PFSK-1 (cell line): Measurements from ENCODE around the gene DIP2C.

Source experiments
- POLR2AphosphoS5 ChIP-seq: IDR thresholded peaks from 2 replicates; pipeline ENCODE4 v1.6.1; 2012; ENCODE audit warnings: low read depth, mild to moderate bottlenecking, control low read depth, low read length, moderate library complexity
- SIN3A ChIP-seq: IDR thresholded peaks from 2 replicates; pipeline ENCODE4 v1.6.1; 2012; ENCODE audit warnings: mild to moderate bottlenecking, low read length, moderate library complexity, borderline replicate concordance; ENCODE audit not compliant: insufficient read depth
- TF ChIP-seq, protein P1 (sequence below), 2 experiments: IDR thresholded peaks; 2 replicates each; pipeline versions ENCODE4 v1.6.1 to v1.8.0; 2011 to 2012; ENCODE audit warnings: low read depth in 2 of 2, low read length in 2 of 2, control low read depth in 1 of 2, inconsistent platforms in 1 of 2, mild to moderate bottlenecking in 1 of 2, moderate library complexity in 1 of 2; ENCODE audit not compliant: insufficient read depth in 1 of 2

DNA sequence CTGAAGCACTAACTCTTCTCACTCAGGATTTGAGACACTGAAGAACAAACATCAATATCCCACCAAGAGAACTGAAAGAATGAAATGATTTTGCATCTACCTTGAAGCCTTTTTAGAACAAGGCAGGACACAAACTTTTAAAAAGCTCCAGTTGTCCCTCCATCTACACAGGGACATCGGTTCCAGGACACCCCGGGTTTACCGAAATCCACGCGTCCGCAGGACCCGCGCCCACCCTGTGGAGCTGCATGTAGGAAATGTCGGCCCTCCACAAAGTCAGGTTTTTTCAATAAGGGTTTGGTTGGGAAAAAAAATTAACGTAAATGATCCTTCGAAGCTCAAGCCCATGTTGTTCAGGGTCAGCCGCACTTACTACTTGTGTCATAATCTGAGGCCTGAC is 94.0 kb downstream of the DIP2C start:
- TF ChIP-seq POLR2AphosphoS5: no peak
- TF ChIP-seq, protein P1, sequence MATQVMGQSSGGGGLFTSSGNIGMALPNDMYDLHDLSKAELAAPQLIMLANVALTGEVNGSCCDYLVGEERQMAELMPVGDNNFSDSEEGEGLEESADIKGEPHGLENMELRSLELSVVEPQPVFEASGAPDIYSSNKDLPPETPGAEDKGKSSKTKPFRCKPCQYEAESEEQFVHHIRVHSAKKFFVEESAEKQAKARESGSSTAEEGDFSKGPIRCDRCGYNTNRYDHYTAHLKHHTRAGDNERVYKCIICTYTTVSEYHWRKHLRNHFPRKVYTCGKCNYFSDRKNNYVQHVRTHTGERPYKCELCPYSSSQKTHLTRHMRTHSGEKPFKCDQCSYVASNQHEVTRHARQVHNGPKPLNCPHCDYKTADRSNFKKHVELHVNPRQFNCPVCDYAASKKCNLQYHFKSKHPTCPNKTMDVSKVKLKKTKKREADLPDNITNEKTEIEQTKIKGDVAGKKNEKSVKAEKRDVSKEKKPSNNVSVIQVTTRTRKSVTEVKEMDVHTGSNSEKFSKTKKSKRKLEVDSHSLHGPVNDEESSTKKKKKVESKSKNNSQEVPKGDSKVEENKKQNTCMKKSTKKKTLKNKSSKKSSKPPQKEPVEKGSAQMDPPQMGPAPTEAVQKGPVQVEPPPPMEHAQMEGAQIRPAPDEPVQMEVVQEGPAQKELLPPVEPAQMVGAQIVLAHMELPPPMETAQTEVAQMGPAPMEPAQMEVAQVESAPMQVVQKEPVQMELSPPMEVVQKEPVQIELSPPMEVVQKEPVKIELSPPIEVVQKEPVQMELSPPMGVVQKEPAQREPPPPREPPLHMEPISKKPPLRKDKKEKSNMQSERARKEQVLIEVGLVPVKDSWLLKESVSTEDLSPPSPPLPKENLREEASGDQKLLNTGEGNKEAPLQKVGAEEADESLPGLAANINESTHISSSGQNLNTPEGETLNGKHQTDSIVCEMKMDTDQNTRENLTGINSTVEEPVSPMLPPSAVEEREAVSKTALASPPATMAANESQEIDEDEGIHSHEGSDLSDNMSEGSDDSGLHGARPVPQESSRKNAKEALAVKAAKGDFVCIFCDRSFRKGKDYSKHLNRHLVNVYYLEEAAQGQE (IDR thresholded peaks at IDR 0.05; ENCODE audit: insufficient read depth in 1 of 2, low read depth in 2 of 2, low read length in 2 of 2): no peak
- no peak for TF ChIP-seq SIN3A
